ELF-1 (cell line): ENCODE measurements around the gene CD33.

Experiments used
- DNase-seq: peaks from one replicate; pipeline ENCODE4 v3.0.0-alpha.2; 2016; ENCODE audit warnings: low read depth, low spot score

Gene CD33

GRCh38 chr19:51258165-51259160 is 33.6 kb downstream of the CD33 start:
- DNase-seq = peak; percentile 55

GRCh38 chr19:51259348-51260245 is 34.7 kb downstream of the CD33 start:
- DNase-seq = peak; percentile 63

DNA sequence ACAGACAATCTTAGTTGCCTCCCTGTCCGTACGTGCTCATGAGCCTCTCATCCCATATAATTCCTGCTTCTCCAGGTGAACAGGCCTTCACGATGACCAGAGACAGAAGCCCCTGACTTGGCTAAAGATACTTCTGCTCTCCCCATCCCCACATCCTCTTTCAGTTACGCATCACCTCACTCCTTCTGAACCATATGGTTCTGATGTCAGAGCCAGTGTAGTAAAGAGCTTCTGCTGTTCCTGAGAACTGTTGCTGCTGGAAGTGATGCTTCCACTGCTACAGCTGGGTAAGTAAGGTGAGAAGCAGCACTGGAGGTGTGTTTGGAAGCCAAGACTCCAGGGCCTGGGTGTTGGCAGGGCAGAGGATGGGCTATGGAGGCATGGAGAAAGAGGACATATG is 38.9 kb downstream of the CD33 start:
- no peak for DNase-seq

DNA sequence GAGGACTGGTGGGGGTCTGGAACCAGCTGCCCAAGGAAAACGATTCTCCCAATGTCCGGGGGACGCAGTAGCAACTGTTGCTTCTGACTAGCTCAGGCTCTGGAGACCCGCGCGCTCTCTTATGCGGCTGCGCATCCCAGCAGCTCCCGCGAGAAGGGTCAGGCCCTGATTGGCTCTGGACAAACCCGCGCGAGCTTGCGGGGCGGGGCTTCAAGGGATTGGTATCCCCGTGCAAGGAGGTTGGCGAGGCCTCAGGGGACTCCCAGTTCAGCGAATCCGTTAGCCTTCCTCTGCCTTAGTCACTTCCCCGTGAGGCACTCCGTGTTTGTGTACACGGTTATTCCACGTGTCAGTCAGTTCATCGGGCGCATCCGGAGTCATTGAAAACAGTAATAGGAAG is 46.2 kb downstream of the CD33 start:
- peak; percentile 8 for DNase-seq

- DNase-seq = no peak
Measured at GRCh38 chr19:51272183-51272810, 47.4 kb downstream of the CD33 start.

GRCh38 chr19:51274049-51274770 is 49.3 kb downstream of the CD33 start:
- no peak for DNase-seq

DNA sequence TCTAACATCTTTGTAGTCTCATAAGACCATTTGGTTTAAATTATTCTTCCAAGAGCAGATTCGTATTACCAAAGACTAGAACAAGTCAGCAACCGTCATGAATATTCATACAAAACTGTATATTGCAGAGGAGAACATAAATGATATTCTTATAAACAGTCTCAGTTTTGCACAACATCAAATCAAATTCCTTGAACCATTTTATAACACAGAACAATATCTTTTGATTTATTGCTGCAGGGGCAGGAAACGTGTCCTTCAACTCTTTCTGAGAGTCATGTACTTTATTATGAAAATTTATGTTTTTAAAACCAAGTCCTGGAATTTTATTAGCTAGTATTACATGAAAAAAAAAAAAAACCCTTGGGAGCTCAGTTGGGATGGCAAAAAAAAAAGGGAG is 52.2 kb downstream of the CD33 start:
- DNase-seq = no peak

DNA sequence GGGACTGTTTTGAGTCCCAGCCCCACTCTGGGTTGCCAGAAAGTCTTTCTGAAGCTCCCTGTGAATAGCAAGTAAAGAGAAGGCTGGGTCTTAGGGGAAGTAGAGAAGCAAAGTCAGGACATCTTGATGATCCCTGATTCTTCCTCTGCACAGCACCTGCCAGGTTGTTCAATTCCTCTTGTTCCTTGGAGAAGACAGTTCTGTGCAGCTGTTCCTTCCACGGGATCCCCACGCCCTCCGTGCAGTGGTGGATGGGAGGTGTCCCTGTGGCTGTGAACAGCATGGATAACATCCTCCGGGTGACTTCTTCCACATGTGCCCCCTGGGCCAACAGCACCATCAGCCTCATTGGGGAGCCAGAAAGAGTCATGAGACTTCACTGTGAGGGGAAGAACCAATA is 57.5 kb downstream of the CD33 start:
- no peak for DNase-seq

- DNase-seq = no peak
Measured at GRCh38 chr19:51285682-51286081, 60.8 kb downstream of the CD33 start.
